Tibial artery (tissue), 4 donors: ENCODE measurements around the gene LIPM.

Experiments used
- DNase-seq, 2 donors: peaks; one replicate each; pipeline ENCODE4 v3.0.0-alpha.2; 2019
- H3K27ac ChIP-seq, 2 donors: fragments of 200-600 bp; sonication (generic) in 1 of 2; 1 replicate in 1 of 2; 2 replicates in 1 of 2; pipeline ENCODE4 v1.5.1; 2018 to 2019; ENCODE audit warnings: mild to moderate bottlenecking in 1 of 2
- H3K27me3 ChIP-seq, 2 donors: fragments of 200-600 bp; sonication (generic) in 1 of 2; one replicate each; pipeline versions ENCODE4 v1.5.1 to v1.6.0; 2016 to 2019
- H3K36me3 ChIP-seq, 3 donors: fragments of 200-600 bp; sonication (generic) in 2 of 3; one replicate each; pipeline ENCODE4 v1.5.1; 2016 to 2019; ENCODE audit warnings: mild to moderate bottlenecking in 2 of 3
- H3K4me1 ChIP-seq, 4 donors: fragments of 200-600 bp; sonication (generic) in 2 of 4; 1 replicate in 3 of 4; 2 replicates in 1 of 4; pipeline ENCODE4 v1.5.1; 2016 to 2019
- H3K4me3 ChIP-seq, 2 donors: fragments of 200-600 bp; sonication (generic) in 1 of 2; 1 replicate in 1 of 2; 2 replicates in 1 of 2; pipeline ENCODE4 v1.5.1; 2018 to 2019; ENCODE audit warnings: mild to moderate bottlenecking in 2 of 2
- H3K9me3 ChIP-seq, 3 donors: fragments of 200-600 bp; sonication (generic) in 1 of 3; one replicate each; pipeline ENCODE4 v1.5.1; 2016 to 2019
- CTCF ChIP-seq, 2 experiments: fragments of 200-600 bp in 1 of 2; fragments of 450-650 bp in 1 of 2; IDR thresholded peaks; one replicate each; pipeline ENCODE4 v1.5.1; 2017 to 2019; ENCODE audit warnings: antibody characterized with exemption in 2 of 2, mild to moderate bottlenecking in 1 of 2, moderate library complexity in 1 of 2
- intact Hi-C: fragments of 100-400 bp; cut with DNase I; formaldehyde crosslinking; loops from one replicate; pipeline ENCODE4 v1.15.0; 2023; ENCODE audit warnings: low total_unique reads

LIPM gene

GRCh38 chr10:88841316-88842111 lies 39.0 kb downstream of the LIPM start:
- intact Hi-C loops = loop anchor here (10.0 kb wide), 1 partner anchor 183 kb away; no protein-coding TSS in a partner anchor
- Histone ChIP-seq H3K9me3 (no peaks in the 10 kb centered on the region), H3K27ac (no peak overlapping the region), H3K4me3 (no peak overlapping the region), H3K36me3 (no peaks in the 10 kb centered on the region), H3K27me3 (no peaks in the 10 kb centered on the region), H3K4me1 (no peaks in the 10 kb centered on the region)
- DNase-seq = no peak
- TF ChIP-seq CTCF (IDR thresholded peaks at IDR 0.05) = no peak

GRCh38 chr10:88843171-88843570 lies 40.6 kb downstream of the LIPM start:
- Histone ChIP-seq H3K36me3 (no peaks in the 10 kb centered on the region), H3K4me3 (no peak overlapping the region), H3K4me1 (no peaks in the 10 kb centered on the region), H3K9me3 (no peaks in the 10 kb centered on the region), H3K27ac (no peak overlapping the region), H3K27me3 (no peaks in the 10 kb centered on the region)
- no peak for DNase-seq
- intact Hi-C loops = loop anchor here (10.0 kb wide), 1 partner anchor 182 kb away; no protein-coding TSS in a partner anchor
- no peak for TF ChIP-seq CTCF (IDR thresholded peaks at IDR 0.05)

GRCh38 chr10:88848499-88848898 lies 46.0 kb downstream of the LIPM start:
- no peak overlapping the region for H3K27ac ChIP-seq
- intact Hi-C loops = loop anchor here (10.0 kb wide), 1 partner anchor 176 kb away; no protein-coding TSS in a partner anchor
- no peak for TF ChIP-seq CTCF (IDR thresholded peaks at IDR 0.05)

GRCh38 chr10:88849234-88849633 lies 46.7 kb downstream of the LIPM start:
- Histone ChIP-seq H3K4me3 (no peak overlapping the region), H3K4me1 (no peaks in the 10 kb centered on the region), H3K36me3 (no peaks in the 10 kb centered on the region), H3K9me3 (no peaks in the 10 kb centered on the region), H3K27ac (no peak overlapping the region), H3K27me3 (no peaks in the 10 kb centered on the region)
- DNase-seq = no peak
- TF ChIP-seq CTCF (IDR thresholded peaks at IDR 0.05) = no peak
- intact Hi-C loops = loop anchor here (10.0 kb wide), 1 partner anchor 176 kb away; no protein-coding TSS in a partner anchor

More at GRCh38 chr10:88848499-88848898, 46.0 kb downstream of the LIPM start:
- Histone ChIP-seq H3K4me3 (no peak overlapping the region), H3K36me3 (no peaks in the 10 kb centered on the region), H3K27me3 (no peaks in the 10 kb centered on the region), H3K9me3 (no peaks in the 10 kb centered on the region), H3K4me1 (no peaks in the 10 kb centered on the region)
- no peak for DNase-seq

- intact Hi-C loops = no loop called here
- Histone ChIP-seq H3K27ac (no peak overlapping the region), H3K27me3 (no peaks in the 10 kb centered on the region), H3K4me1 (no peaks in the 10 kb centered on the region), H3K4me3 (no peak overlapping the region), H3K9me3 (no peaks in the 10 kb centered on the region), H3K36me3 (no peaks in the 10 kb centered on the region)
- no peak for TF ChIP-seq CTCF (IDR thresholded peaks at IDR 0.05)
- DNase-seq = no peak
These were observed 48.2 kb downstream of the LIPM start for GRCh38 chr10:88850712-88851111.
